ENCODE results near the gene ATAD5. TPM values are rescaled to one million over a fixed set of nuclear protein-coding genes. Genes with fewer than 3 reads are reported as not detected.

Gene ATAD5
- total RNA-seq, 1 donor from 2014 or later, result 1.0 TPM

Other genes with a start within 250 kb of the ATAD5 start
- gene CRLF3, start 7.3 kb upstream of the ATAD5 start, total RNA-seq, result 15.3 TPM
- gene TEFM, start 74.3 kb downstream of the ATAD5 start, total RNA-seq, result 12.8 TPM
- 43.2 TPM for gene ADAP2, start 90.0 kb downstream of the ATAD5 start, total RNA-seq
- gene RNF135, start 139.1 kb downstream of the ATAD5 start, total RNA-seq, result 32.8 TPM

All from mesenteric fat pad (tissue), 1 donor.